GM21367 (cell line): Measurements from ENCODE around the gene MAPK11.

ENCODE experiments used
- ATAC-seq: cut with Tn5 transposase; IDR thresholded peaks from one replicate; pipeline ENCODE4 v1.9.1; 2021; ENCODE audit not compliant: unreplicated experiment

The MAPK11 gene

DNA sequence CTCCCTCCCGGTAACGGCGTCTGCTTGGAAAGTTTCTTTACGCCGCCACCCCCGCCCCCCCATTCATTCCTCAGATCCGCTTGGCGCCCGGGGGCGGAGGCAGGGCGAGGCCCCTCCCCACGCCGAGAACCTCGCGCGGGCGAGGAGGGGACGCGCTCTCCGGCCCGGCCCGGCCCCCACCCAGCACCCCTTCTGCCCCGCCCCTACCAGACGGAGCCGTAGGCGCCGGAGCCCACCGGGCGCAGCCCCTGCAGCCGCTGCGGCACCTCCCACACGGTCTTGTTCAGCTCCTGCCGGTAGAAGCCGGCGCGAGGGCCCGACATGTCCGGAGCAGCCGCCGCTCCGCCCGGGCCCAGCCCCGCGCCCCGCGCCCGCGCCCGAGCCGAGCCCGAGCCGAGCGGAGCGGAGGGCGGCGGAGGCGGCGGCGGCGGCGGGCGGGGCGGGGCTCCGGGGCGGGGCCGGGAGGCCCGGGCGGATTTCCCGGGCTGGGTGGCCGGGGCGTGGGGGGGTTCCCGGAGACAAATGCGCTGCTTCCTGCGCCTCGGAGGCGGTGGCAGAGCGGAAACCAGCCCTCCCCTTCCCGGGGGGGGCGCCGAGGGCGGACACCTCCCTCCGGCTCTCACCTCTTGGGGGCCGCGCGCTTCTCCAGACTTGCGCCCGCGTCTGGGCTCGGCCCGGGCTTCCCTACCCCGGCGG is at the start of gene MAPK11:
Gene MAPK11, minus strand, starts transcription at position 411 of the 696 bp plus-strand sequence. Its CDS starts 88 bp downstream, at position 323.
- ATAC-seq, result no peak

DNA sequence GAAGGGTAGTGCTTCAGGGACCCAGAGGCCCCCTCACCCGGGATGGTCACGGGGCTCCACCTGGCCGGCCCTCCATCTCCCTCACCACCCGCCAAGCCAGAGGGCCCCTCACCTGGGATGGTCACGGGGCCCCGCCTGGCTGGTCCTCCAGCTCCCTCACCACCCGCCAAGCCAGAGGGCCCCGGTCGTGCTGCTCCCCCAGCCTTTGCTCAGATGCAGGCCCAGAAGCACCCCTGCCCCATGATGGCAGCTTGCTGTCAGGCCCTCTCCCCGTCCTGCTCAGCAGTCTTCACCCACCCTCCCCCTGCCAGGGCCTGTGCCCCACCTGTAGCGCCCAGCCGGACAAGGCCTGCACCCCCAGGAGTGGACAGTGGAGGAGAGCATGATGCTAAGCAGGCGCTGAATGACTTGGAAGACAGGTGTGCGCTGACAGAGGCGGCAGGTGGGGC is 49.3 kb upstream of the MAPK11 start:
- ATAC-seq, result no peak

DNA sequence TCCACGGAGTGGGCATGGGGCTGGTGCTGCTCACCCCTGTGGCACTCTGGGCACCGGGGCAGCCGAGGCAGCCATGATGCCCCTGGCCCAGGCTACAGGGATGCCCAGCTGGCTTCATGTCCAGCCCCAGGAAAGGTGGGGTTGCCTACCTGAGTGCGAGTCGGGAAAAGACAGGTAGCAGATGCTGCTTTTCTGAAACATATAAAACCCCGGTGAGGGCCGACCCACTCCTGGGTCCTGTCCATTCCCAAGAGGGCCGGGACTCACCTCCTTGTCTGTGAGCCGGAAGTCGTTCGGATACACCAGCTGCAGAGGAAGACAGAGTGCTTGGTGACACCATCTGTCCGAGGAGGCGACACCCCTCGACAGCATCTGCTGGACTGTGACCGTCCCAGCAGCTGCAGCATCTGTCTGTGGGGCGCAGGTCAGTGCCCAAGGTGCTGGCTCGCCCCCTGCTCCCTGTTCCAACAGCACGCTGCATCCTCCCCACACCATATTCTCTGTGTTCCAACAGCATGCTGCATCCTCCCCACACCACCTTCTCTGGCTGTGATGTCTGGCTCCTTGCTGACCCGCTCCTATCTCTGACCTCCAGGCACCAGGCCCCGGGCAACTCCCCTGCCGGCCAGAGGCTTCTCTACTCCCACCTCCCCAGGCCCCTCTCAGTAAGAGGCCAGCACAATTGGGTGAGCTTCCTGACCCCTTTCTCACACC is 48.7 kb upstream of the MAPK11 start:
- ATAC-seq, result no peak

DNA sequence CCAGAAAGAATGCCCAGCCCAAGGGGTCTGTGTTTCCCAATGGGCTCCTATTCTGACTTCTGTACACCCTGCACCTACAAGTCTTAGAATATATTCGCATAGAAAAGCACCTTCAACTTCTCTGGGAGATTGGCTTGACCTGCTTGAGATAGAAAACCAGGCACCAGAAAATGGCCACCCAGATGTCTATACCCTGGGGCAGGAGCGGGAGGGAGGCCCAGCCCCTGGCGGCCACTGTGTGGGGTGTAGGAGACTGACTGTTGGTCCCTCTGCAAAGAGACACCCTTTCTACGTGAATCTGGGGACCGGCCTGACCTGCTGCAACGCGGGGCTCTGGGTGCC is 48.1 kb upstream of the MAPK11 start:
- ATAC-seq, result no peak

DNA sequence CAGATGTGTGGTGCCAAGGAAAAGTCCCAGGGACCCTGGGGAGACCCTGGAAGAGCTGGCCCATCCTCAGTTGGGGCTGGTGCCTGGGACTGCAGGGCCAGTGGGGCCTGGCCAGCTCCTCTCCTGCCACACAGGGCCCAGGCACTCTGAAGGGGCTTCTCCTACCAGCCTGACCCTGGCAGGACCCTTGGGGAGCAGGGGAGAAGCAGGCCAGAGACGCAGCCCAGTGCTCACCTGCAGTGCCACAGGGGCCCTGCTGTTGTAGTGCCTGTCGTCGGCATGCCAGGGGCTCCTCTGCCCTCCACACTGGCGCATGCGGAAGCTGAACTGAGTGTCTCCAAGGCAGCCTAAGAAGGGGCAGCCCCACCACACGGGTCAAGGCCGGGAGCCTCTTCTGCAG is 47.5 kb upstream of the MAPK11 start:
- no peak for ATAC-seq

- ATAC-seq, result no peak
Observed at GRCh38 chr22:50317178-50317577, 47.0 kb upstream of the MAPK11 start.

GRCh38 chr22:50316114-50317065 is 46.2 kb upstream of the MAPK11 start:
- ATAC-seq, result no peak

DNA sequence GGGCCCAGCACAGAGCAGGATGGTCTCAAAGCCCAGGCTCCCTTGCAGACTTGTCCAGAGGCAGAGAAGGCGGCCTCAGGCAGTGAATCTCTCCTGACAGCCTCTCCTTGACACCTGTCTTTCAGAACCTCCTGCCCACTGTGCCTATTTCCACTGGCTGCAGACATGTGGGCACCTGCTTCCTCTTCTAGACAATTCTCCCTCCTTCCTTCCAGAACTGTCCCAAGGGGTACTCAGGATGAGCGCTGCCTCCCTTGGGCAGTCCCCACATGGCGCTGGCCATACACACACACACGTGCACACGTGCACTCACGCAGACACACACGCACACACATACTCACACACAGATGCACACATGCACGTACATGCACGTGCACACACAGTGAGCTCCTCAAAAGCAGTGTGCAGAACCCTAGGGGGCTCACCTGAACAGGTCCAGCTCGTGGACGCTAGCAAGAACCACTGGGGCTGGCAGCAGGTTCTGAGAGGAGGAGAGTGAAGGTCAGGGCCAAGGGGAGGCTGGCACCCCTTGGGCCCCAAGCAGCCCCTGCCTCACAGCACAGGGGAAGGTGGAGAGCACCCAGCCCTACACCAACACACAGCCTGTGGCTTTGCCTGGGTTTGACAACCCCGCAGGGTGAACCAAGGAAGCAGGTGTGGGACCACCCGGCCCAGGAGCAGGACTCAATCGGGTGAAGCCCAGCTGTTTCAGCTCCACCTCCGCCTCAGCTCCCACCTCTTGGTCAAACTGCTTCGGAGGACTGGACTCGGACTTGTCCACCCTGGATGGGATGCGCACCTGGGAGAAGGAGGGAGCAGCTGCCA is 45.3 kb upstream of the MAPK11 start:
- no peak for ATAC-seq

- ATAC-seq, result peak; percentile 58
Observed at GRCh38 chr22:50314455-50315288, 44.5 kb upstream of the MAPK11 start.

DNA sequence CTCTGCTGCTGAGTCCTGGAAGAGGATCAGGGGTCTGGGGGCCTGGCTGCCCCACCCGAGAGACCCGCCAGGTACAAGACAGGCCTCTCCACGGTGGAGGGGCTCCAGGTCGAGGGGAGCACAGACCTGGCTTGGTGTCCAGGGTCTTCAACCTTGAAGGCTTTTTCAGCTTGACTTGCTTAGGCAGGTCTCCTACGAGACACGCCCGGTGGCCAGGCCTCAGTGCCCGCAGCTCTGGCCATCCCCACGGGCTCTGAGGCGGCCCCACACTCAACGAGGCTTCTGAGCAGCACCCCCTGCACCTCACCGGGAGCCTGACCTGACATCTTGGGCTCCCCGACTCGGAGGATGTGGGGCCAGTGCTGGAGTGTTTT is 43.9 kb upstream of the MAPK11 start:
- ATAC-seq, result no peak

- no peak for ATAC-seq
Observed at GRCh38 chr22:50313600-50313999, 43.4 kb upstream of the MAPK11 start.

GRCh38 chr22:50313021-50313420 is 42.8 kb upstream of the MAPK11 start:
- no peak for ATAC-seq

- no peak for ATAC-seq
Observed at GRCh38 chr22:50312371-50312770, 42.2 kb upstream of the MAPK11 start.

- ATAC-seq, result no peak
Observed at GRCh38 chr22:50311606-50312351, 41.6 kb upstream of the MAPK11 start.

DNA sequence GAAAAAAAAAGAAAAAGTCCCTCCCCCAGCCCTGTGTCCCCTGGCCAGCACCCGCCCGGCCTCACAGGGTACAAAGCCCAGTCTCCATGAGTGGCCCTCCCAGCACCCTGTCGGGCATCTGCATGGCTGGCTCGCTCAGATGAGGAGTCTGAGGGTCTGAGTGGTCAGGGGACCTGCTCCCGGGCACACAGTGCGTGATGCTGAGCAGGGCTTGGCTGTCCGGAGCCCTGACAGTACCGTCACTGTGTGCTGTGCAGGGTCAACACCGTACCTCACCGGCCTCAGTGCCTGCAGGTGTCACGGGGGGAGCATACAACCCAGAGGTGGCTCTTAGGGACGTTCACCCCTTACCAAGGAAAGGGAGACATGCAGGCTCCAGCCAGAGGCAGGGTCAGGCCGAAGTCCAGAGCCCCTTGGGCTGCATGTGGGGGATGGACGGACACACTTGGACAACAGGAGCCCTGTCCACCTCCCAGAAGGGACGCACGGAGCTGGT is 40.8 kb upstream of the MAPK11 start:
- no peak for ATAC-seq

GRCh38 chr22:50310031-50310722 is 40.0 kb upstream of the MAPK11 start:
- ATAC-seq, result no peak

GRCh38 chr22:50309601-50309991 is 39.4 kb upstream of the MAPK11 start:
- ATAC-seq, result no peak

- no peak for ATAC-seq
Observed at GRCh38 chr22:50308986-50309600, 38.9 kb upstream of the MAPK11 start.
